Central memory CD8-positive, alpha-beta T cell (primary cell): ENCODE data around the gene CPNE2.
"Not testable (repeated sequence)": the region's sequence is repeated elsewhere in the genome, so short reads cannot be mapped to it uniquely, and the experiment has no call there.

Source experiments
- ATAC-seq: fragments of 150-1000 bp; cut with Tn5 transposase; replicated peaks from 2 replicates; pipeline ENCODE4 v1.10.0; 2022; ENCODE audit warnings: mild to moderate bottlenecking, moderate FRiP score, moderate number of reproducible peaks; ENCODE audit not compliant: poor library complexity, severe bottlenecking; ENCODE audit errors: extremely low read depth
- DNase-seq, 2 donors: peaks; one replicate each; pipeline ENCODE4 v3.0.0; 2021; ENCODE audit warnings: low spot score in 2 of 2
- H3K27ac Mint-ChIP-seq: one replicate; pipeline ENCODE4 v1.8.0; 2022; ENCODE audit warnings: low read depth, mild to moderate bottlenecking, moderate library complexity, mixed read lengths
- H3K27me3 Mint-ChIP-seq: one replicate; pipeline ENCODE4 v1.8.0; 2022; ENCODE audit warnings: mixed read lengths
- H3K36me3 Mint-ChIP-seq: one replicate; pipeline ENCODE4 v1.8.0; 2022; ENCODE audit warnings: mild to moderate bottlenecking, moderate library complexity, mixed read lengths; ENCODE audit not compliant: insufficient read depth
- H3K4me1 Mint-ChIP-seq: one replicate; pipeline ENCODE4 v1.8.0; 2022; ENCODE audit warnings: mixed read lengths
- H3K4me3 Mint-ChIP-seq: one replicate; pipeline ENCODE4 v1.8.0; 2022; ENCODE audit warnings: mild to moderate bottlenecking, moderate library complexity, mixed read lengths
- H3K9me3 Mint-ChIP-seq: one replicate; pipeline ENCODE4 v1.8.0; 2022; ENCODE audit warnings: mixed read lengths

CPNE2 gene

GRCh38 chr16:57060323-57061083 lies 31.9 kb upstream of the CPNE2 start:
- DNase-seq = no peak
- ATAC-seq = no peak
- Mint-ChIP-seq H3K27me3 (no peaks in the 10 kb centered on the region), H3K4me1 (peaks cover 15% of the 10 kb centered on the region), H3K36me3 (peaks cover 76% of the 10 kb centered on the region), H3K4me3 (no peak overlapping the region), H3K27ac (peak overlapping the region; percentile 15), H3K9me3 (no peaks in the 10 kb centered on the region)

- Mint-ChIP-seq H3K4me3 (no peak overlapping the region), H3K36me3 (peaks cover 70% of the 10 kb centered on the region)
- no peak for ATAC-seq
These were observed 31.1 kb upstream of the CPNE2 start for GRCh38 chr16:57061084-57061905.

DNA sequence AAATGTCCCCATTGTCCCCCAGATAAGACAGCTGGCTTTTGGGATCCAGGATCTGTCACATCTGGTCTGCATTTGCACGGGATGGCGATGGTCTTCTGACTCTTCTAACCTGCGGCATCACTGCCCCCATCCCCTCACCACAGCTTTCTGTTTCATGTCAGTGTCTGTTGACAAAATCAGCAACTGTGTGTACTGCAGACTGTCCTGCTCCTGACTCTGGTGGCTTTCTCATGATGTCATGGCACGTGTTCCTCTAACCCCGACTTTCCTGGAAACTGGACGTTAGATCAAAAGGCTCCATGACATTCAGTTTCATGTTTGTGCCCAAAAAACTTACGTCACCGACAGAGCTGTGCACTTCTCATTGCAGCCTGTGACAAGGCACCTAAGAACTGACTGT lies 30.1 kb upstream of the CPNE2 start:
- Mint-ChIP-seq H3K9me3 (no peaks in the 10 kb centered on the region), H3K27me3 (no peaks in the 10 kb centered on the region), H3K4me1 (peaks cover 20% of the 10 kb centered on the region), H3K36me3 (peaks cover 67% of the 10 kb centered on the region), H3K4me3 (no peak overlapping the region), H3K27ac (peak overlapping the region; percentile 30)
- no peak for ATAC-seq
- no peak for DNase-seq

More at GRCh38 chr16:57061084-57061905, 31.1 kb upstream of the CPNE2 start:
- no peak for DNase-seq
- Mint-ChIP-seq H3K4me1 (peaks cover 15% of the 10 kb centered on the region), H3K27ac (peak overlapping the region; percentile 15), H3K27me3 (no peaks in the 10 kb centered on the region), H3K9me3 (no peaks in the 10 kb centered on the region)

DNA sequence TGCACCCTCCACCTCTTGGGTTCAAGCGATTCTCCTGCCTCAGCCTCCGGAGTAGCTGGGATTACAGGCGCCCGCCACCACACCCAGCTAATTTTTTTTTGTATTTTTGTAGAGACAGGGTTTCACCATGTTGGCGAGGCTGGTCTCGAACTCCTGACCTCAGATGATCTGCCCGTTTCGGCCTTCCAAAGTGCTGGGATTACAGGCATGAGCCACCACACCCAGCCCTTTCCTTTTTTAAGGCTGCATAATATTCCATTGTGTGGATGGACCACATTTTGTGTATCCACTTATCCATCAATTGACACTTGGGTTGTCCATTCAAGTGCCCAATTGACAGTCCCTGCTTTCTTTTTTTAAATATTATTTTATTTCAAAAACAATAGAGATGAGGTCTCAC lies 29.2 kb upstream of the CPNE2 start:
- H3K27ac Mint-ChIP-seq, H3K4me3 Mint-ChIP-seq: not testable (repeated sequence)

GRCh38 chr16:57064995-57065394 lies 27.4 kb upstream of the CPNE2 start:
- Mint-ChIP-seq H3K4me1 (peaks cover 28% of the 10 kb centered on the region), H3K36me3 (peaks cover 64% of the 10 kb centered on the region), H3K9me3 (no peaks in the 10 kb centered on the region), H3K27me3 (no peaks in the 10 kb centered on the region), H3K27ac (peak overlapping the region; percentile 30), H3K4me3 (no peak overlapping the region)
- DNase-seq = no peak
- no peak for ATAC-seq

More for the DNA sequence above, 29.2 kb upstream of the CPNE2 start:
- not testable (repeated sequence) for ATAC-seq, DNase-seq, H3K27me3 Mint-ChIP-seq, H3K9me3 Mint-ChIP-seq
- Mint-ChIP-seq H3K36me3 (peaks cover 62% of the 10 kb centered on the region), H3K4me1 (peaks cover 13% of the 10 kb centered on the region)

DNA sequence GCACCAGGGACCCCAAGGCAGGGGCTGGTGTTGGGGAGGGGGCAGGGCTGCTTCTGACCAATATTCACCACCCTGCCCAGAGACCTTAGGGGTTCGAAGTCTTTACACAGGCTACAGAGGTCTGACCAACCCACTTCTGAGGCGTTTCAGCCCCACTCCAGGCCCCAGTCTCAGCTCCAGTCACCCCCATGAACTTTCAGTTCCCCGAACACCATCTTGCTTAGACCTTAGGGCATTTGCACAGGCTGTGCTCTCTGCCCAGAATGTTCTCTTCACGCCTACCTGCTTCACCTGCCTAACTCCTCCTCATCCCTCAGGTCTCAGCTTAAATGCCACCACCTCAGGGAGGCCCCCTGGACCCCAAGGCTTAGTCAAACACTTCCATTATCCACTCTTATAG lies 25.8 kb upstream of the CPNE2 start:
- Mint-ChIP-seq H3K36me3 (peaks cover 68% of the 10 kb centered on the region), H3K9me3 (no peaks in the 10 kb centered on the region), H3K27ac (peak overlapping the region; percentile 85), H3K4me3 (no peak overlapping the region), H3K4me1 (peaks cover 37% of the 10 kb centered on the region), H3K27me3 (no peaks in the 10 kb centered on the region)
- DNase-seq (no peak), ATAC-seq (no peak)

GRCh38 chr16:57067347-57067746 lies 25.0 kb upstream of the CPNE2 start:
- H3K4me3 Mint-ChIP-seq = no peak overlapping the region
- ATAC-seq (no peak), DNase-seq (no peak)
- no peaks in the 10 kb centered on the region for H3K27me3 Mint-ChIP-seq
- H3K9me3 Mint-ChIP-seq = no peaks in the 10 kb centered on the region
- H3K27ac Mint-ChIP-seq = peak overlapping the region; percentile 85
- H3K4me1 Mint-ChIP-seq = peaks cover 43% of the 10 kb centered on the region
- peaks cover 72% of the 10 kb centered on the region for H3K36me3 Mint-ChIP-seq

- no peak overlapping the region for H3K4me3 Mint-ChIP-seq
- no peaks in the 10 kb centered on the region for H3K27me3 Mint-ChIP-seq
- DNase-seq (no peak), ATAC-seq (no peak)
- H3K9me3 Mint-ChIP-seq = no peaks in the 10 kb centered on the region
- H3K36me3 Mint-ChIP-seq = peaks cover 73% of the 10 kb centered on the region
- no peak overlapping the region for H3K27ac Mint-ChIP-seq
- H3K4me1 Mint-ChIP-seq = peaks cover 43% of the 10 kb centered on the region
These were observed 23.3 kb upstream of the CPNE2 start for GRCh38 chr16:57069053-57069452.

DNA sequence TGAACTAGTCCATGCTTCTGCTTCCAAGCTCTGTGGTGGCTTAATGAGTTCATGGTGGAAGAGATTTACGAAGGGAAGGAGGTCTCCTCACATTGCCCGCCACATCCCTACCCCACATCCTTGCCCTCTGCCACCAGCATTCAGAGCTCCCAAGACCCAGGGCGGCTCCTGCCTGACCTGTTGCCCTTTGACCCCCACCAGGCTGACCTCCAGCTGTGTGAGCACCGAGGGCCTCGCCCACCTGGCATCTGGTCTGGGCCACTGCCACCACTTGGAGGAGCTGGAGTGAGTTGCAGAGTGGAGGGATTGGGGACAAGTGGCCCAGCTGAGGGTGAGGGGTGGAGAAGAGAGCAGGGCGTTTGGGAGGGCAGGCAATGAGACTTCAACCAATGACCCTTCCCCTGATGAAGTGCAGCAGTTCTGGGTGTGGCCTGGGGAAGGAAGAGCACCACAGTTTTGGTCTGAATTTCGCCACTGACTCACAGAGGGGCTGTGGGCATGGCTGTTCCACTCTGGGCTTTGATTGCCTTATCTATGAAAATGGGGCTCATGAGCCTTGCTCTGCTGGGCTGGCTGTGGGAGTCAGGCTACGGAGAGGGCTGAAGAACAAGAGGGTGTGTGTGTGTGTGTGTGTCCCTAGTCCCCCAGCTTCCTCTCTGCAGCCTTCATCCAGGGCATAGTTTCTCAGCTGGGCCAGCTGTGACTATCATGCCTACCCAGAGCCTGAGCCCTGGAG lies 22.6 kb upstream of the CPNE2 start:
- H3K27me3 Mint-ChIP-seq = no peaks in the 10 kb centered on the region
- peak; percentile 15 for ATAC-seq

DNA sequence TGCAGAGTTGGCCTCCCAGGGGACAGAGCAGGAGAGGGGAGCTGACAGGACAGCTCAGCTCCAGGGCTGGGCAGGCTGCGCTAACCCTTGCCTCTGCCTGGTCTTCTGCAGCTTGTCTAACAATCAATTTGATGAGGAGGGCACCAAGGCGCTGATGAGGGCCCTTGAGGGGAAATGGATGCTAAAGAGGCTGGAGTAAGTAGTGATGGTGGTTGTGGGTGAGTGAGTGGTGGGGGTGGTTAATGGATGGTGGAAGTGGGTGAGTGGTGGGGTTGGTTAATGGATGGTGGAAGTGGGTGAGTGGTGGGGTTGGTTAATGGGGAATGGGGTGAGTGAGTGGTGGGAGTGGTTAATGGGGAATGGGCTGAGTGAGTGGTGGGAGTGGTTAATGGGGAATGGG lies 22.0 kb upstream of the CPNE2 start:
- ATAC-seq = peak; percentile 15

More for the DNA sequence above, 22.6 kb upstream of the CPNE2 start:
- peaks cover 73% of the 10 kb centered on the region for H3K36me3 Mint-ChIP-seq
- no peak for DNase-seq
- H3K27ac Mint-ChIP-seq = peak overlapping the region; percentile 90
- H3K4me1 Mint-ChIP-seq = peaks cover 43% of the 10 kb centered on the region
- H3K4me3 Mint-ChIP-seq = peak overlapping the region; percentile 60
- no peaks in the 10 kb centered on the region for H3K9me3 Mint-ChIP-seq

DNA sequence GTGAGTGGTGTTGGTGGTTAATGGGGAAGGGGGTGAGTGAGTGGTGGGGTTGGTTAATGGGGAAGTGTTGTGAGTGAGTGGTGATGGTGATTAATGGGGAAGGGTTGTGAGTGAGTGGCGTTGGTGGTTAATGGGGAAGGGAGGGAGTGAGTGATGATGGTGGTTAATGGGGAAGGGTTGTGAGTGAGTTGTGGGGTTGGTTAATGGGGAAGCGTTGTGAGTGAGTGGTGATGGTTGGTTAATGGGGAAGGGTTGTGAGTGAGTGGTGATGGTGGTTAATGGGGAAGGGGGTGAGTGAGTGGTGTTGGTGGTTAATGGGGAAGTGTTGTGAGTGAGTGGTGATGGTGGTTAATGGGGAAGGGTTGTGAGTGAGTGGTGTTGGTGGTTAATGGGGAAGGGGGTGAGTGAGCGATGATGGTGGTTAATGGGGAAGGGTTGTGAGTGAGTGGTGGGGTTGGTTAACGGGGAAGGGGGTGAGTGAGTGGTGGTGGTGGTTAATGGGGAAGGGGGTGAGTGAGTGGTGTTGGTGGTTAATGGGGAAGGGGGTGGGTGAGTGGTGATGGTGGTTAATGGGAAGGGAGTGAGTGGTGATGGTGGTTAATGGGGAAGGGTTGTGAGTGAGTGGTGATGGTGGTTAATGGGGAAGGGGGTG lies 21.2 kb upstream of the CPNE2 start:
- peak in 1 of 2 donors; percentile 50 for DNase-seq
- peak overlapping the region; percentile 60 for H3K4me3 Mint-ChIP-seq
- peaks cover 43% of the 10 kb centered on the region for H3K4me1 Mint-ChIP-seq
- H3K9me3 Mint-ChIP-seq, H3K27me3 Mint-ChIP-seq: not testable (repeated sequence)
- H3K27ac Mint-ChIP-seq = peak overlapping the region; percentile 90
- ATAC-seq = peak; percentile 34
- H3K36me3 Mint-ChIP-seq = peaks cover 77% of the 10 kb centered on the region

More for the DNA sequence above, 22.0 kb upstream of the CPNE2 start:
- peak overlapping the region; percentile 60 for H3K4me3 Mint-ChIP-seq
- peak in 1 of 2 donors; percentile 23 for DNase-seq
- H3K36me3 Mint-ChIP-seq = peaks cover 74% of the 10 kb centered on the region
- peak overlapping the region; percentile 90 for H3K27ac Mint-ChIP-seq
- no peaks in the 10 kb centered on the region for H3K27me3 Mint-ChIP-seq
- H3K4me1 Mint-ChIP-seq = peaks cover 43% of the 10 kb centered on the region
- H3K9me3 Mint-ChIP-seq = no peaks in the 10 kb centered on the region
